Caco-2 (cell line): ENCODE measurements around the gene KRT1. TPM values are rescaled to one million over a fixed set of nuclear protein-coding genes. Genes with fewer than 3 reads are reported as not detected.

Experiments used
- BruUV-seq: library from RNA; stranded (reverse); fragments of 400-500 nt; replicated peaks from 2 replicates; lab custom pipeline; 2021; lab: Mats Ljungman, UMichigan
- CTCF ChIA-PET: fragments of 300-600 bp; sonication (Branson Sonifier 250); formaldehyde crosslinking; loops from one replicate; lab custom pipeline; 2022; ENCODE audit warnings: antibody characterized with exemption; lab: Charles Lee
- POLR2A ChIA-PET: fragments of 300-600 bp; sonication (Branson Sonifier 250); formaldehyde crosslinking; loops from one replicate; lab custom pipeline; 2022; ENCODE audit warnings: antibody characterized with exemption; lab: Charles Lee
- DNase-seq, 2 experiments: peaks; one replicate each; pipeline versions ENCODE4 v3.0.0 to v3.0.0-alpha.2; 2020 to 2022
- H3K27me3 ChIP-seq: replicated peaks from 2 replicates; pipeline ENCODE4 v1.6.0; 2011; ENCODE audit warnings: low read length; ENCODE audit not compliant: control insufficient read depth, insufficient read depth
- H3K36me3 ChIP-seq: 2 replicates; pipeline ENCODE4 v1.5.1; 2011; ENCODE audit warnings: low read length; ENCODE audit not compliant: control insufficient read depth, insufficient read depth
- H3K4me1 ChIP-seq: fragments of 250-450 bp; sonication (Bioruptor Pico); 2 replicates; pipeline ENCODE4 v1.5.1; 2020; ENCODE audit warnings: mild to moderate bottlenecking
- H3K4me3 ChIP-seq: 2 replicates; pipeline ENCODE4 v1.5.1; 2011; ENCODE audit warnings: low read depth, mild to moderate bottlenecking, control low read depth, low read length
- H3K9me3 ChIP-seq: fragments of 250-450 bp; sonication (Bioruptor Pico); 2 replicates; pipeline ENCODE4 v1.5.1; 2020; ENCODE audit warnings: mild to moderate bottlenecking, moderate library complexity
- H3K27ac Mint-ChIP-seq: one replicate; pipeline ENCODE4 v1.8.0; 2022; ENCODE audit warnings: mixed read lengths; ENCODE audit not compliant: unreplicated experiment
- H3K27me3 Mint-ChIP-seq: one replicate; pipeline ENCODE4 v1.8.0; 2022; ENCODE audit warnings: mixed read lengths; ENCODE audit not compliant: insufficient read depth, unreplicated experiment
- H3K36me3 Mint-ChIP-seq: one replicate; pipeline ENCODE4 v1.8.0; 2022; ENCODE audit warnings: mild to moderate bottlenecking, mixed read lengths; ENCODE audit not compliant: insufficient read depth, unreplicated experiment
- H3K4me1 Mint-ChIP-seq: one replicate; pipeline ENCODE4 v1.8.0; 2022; ENCODE audit warnings: low read depth, mixed read lengths; ENCODE audit not compliant: unreplicated experiment
- H3K4me3 Mint-ChIP-seq: one replicate; pipeline ENCODE4 v1.8.0; 2022; ENCODE audit warnings: mild to moderate bottlenecking, moderate library complexity, mixed read lengths; ENCODE audit not compliant: unreplicated experiment
- H3K9me3 Mint-ChIP-seq: one replicate; pipeline ENCODE4 v1.8.0; 2022; ENCODE audit warnings: mixed read lengths; ENCODE audit not compliant: unreplicated experiment
- intact Hi-C: fragments of 100-400 bp; cut with micrococcal nuclease; formaldehyde crosslinking; loops from one replicate; pipeline ENCODE4 v1.10.0; 2022; ENCODE audit not compliant: unreplicated experiment
- total RNA-seq: library from RNA; stranded (reverse); gene quantifications from 2 replicates; pipeline ENCODE4 v1.2.3, GENCODE V29; 2022
- TF ChIP-seq, protein P1 (sequence below), 2 experiments: fragments of 200-600 bp in 1 of 2; IDR thresholded peaks; 1 replicate in 1 of 2; 2 replicates in 1 of 2; pipeline versions ENCODE4 v1.5.1 to v1.8.0; 2011 to 2022; ENCODE audit warnings: antibody characterized with exemption in 1 of 2, control low read depth in 1 of 2, inconsistent platforms in 1 of 2, low read depth in 1 of 2, low read length in 1 of 2, mild to moderate bottlenecking in 1 of 2, moderate library complexity in 1 of 2; ENCODE audit not compliant: insufficient read depth in 1 of 2, severe bottlenecking in 1 of 2, unreplicated experiment in 1 of 2

KRT1 gene
- total RNA-seq, 1 experiment from 2014 or later = 0.20 TPM

DNA sequence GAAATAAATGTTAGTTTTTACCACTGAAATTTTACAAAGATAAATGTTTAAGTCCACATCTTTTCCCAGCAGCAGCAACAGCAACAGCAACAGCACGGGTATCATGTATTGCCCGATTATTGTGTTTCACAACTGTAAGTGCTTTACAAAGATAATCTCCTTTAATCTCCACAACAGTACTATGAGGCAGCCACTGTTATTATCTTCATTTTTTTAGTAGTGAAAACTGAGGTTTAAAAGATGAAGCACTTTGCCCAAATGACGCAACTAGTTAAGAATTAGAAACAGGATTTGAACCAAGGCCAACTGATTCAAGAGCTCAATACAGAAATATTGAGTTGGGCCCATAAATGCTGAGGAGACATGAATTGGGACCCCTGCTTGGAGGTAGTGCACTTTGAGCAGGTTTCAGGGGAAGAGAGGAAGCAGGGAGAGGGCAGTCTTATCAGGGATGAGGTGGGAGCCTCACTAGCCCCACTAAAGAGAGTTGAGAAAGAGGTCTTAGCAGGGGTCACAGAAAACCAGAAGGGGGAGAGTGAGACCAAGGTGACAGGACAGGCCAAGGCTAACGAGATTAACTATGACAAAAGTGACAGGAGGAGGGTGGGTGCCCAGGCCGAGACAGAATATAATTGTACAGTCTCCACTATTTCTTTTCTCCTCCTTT is 43.5 kb downstream of the KRT1 start:
- CTCF ChIA-PET = interaction anchor here (1.1 kb wide), 1 partner anchor 244 kb away, joined by 4 read pairs; no protein-coding TSS in a partner anchor
- BruUV-seq = no TSS peak
- no peaks in the 10 kb centered on the region for H3K27me3 ChIP-seq
- intact Hi-C loops = no loop called here
- TF ChIP-seq, protein P1, sequence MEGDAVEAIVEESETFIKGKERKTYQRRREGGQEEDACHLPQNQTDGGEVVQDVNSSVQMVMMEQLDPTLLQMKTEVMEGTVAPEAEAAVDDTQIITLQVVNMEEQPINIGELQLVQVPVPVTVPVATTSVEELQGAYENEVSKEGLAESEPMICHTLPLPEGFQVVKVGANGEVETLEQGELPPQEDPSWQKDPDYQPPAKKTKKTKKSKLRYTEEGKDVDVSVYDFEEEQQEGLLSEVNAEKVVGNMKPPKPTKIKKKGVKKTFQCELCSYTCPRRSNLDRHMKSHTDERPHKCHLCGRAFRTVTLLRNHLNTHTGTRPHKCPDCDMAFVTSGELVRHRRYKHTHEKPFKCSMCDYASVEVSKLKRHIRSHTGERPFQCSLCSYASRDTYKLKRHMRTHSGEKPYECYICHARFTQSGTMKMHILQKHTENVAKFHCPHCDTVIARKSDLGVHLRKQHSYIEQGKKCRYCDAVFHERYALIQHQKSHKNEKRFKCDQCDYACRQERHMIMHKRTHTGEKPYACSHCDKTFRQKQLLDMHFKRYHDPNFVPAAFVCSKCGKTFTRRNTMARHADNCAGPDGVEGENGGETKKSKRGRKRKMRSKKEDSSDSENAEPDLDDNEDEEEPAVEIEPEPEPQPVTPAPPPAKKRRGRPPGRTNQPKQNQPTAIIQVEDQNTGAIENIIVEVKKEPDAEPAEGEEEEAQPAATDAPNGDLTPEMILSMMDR (IDR thresholded peaks at IDR 0.05; ENCODE audit: insufficient read depth in 1 of 2, low read depth in 1 of 2, low read length in 1 of 2, severe bottlenecking in 1 of 2, unreplicated experiment in 1 of 2) = no peak
- no peaks in the 10 kb centered on the region for H3K4me1 Mint-ChIP-seq
- peaks cover 4% of the 10 kb centered on the region for H3K27me3 Mint-ChIP-seq
- H3K27ac Mint-ChIP-seq = no peak overlapping the region
- H3K36me3 ChIP-seq = no peaks in the 10 kb centered on the region
- no peaks in the 10 kb centered on the region for H3K9me3 Mint-ChIP-seq
- H3K4me1 ChIP-seq = no peaks in the 10 kb centered on the region
- H3K9me3 ChIP-seq = no peaks in the 10 kb centered on the region
- no peak for DNase-seq
- POLR2A ChIA-PET = no interaction called here
- no peak overlapping the region for H3K4me3 Mint-ChIP-seq
- H3K36me3 Mint-ChIP-seq = no peaks in the 10 kb centered on the region
- no peak overlapping the region for H3K4me3 ChIP-seq

DNA sequence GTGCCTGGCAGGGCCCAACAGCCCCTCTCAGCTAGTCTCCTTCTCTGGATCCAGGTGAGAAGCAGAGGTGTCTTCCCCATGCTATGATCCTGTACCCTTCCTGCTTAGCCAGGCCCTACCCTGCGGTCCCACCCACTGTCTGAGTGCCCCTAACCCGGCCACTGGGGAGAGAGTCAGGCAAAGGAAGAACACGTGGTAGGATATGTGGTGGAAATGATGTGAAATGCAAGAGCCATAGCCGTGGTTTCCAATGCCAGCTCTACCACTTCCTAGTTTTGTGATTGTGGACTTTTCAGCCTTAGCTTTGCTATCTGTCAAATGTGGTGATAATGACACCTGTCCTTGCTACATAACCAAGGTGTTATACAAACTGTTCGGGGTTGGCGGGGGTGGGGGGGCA is 44.0 kb downstream of the KRT1 start:
- no peak overlapping the region for H3K4me3 ChIP-seq
- ChIA-PET CTCF (interaction anchor here (1.1 kb wide), 1 partner anchor 244 kb away, joined by 4 read pairs; no protein-coding TSS in a partner anchor), POLR2A (no interaction called here)
- Mint-ChIP-seq H3K4me3 (no peak overlapping the region), H3K36me3 (no peaks in the 10 kb centered on the region), H3K27me3 (peaks cover 4% of the 10 kb centered on the region), H3K27ac (no peak overlapping the region), H3K9me3 (no peaks in the 10 kb centered on the region), H3K4me1 (no peaks in the 10 kb centered on the region)
- H3K27me3 ChIP-seq = no peaks in the 10 kb centered on the region
- no peaks in the 10 kb centered on the region for H3K36me3 ChIP-seq
- H3K9me3 ChIP-seq = no peaks in the 10 kb centered on the region
- DNase-seq = no peak
- BruUV-seq = no TSS peak
- H3K4me1 ChIP-seq = no peaks in the 10 kb centered on the region
- intact Hi-C loops = no loop called here
- TF ChIP-seq, protein P1 (IDR thresholded peaks at IDR 0.05; ENCODE audit: insufficient read depth in 1 of 2, low read depth in 1 of 2, low read length in 1 of 2, severe bottlenecking in 1 of 2, unreplicated experiment in 1 of 2) = no peak

DNA sequence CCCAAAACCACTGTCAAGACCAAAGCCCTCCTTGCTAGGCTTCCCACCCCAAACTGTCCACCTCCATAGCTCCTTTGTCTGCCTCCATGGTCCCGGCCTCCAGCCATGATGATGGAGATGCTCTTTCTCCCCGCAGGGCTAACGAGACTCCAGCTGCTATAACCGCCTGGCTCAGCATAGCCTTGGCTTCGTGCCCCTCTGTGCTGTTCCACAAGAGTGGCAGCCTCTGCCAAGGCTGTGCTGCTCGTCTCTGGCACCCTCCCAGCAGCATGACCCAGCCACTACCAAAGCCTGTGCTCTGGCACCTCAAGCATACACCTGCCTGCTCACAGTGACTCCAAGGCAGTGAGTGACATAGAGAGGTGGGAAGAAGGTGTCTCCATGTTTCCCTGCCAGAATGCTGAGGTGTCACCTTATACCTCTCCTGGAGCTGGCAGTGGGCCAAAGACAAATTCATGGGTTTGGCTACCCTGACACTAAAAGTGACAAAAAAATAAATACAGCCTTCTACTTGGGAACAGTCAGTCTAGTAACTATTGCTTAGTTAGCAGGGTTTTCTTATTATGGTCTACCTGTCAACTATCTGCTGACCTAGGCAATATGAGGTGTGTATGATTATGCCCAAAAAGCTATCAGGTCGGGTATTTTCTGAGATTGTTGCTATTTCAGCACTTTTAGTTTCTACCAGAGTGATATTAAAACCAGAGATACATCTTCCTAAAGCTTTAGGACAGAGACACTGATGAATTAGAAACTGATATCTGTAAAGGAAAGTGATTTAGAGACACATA is 45.7 kb downstream of the KRT1 start:
- no peak overlapping the region for H3K27ac Mint-ChIP-seq
- H3K9me3 Mint-ChIP-seq = no peaks in the 10 kb centered on the region
- no peak overlapping the region for H3K4me3 Mint-ChIP-seq
- Histone ChIP-seq H3K4me3 (no peak overlapping the region), H3K27me3 (no peaks in the 10 kb centered on the region), H3K4me1 (no peaks in the 10 kb centered on the region), H3K9me3 (no peaks in the 10 kb centered on the region), H3K36me3 (no peaks in the 10 kb centered on the region)
- intact Hi-C loops = no loop called here
- CTCF ChIA-PET = no interaction called here
- POLR2A ChIA-PET = no interaction called here
- H3K4me1 Mint-ChIP-seq = no peaks in the 10 kb centered on the region
- no TSS peak for BruUV-seq
- no peak for DNase-seq
- TF ChIP-seq, protein P1 (IDR thresholded peaks at IDR 0.05; ENCODE audit: insufficient read depth in 1 of 2, low read depth in 1 of 2, low read length in 1 of 2, severe bottlenecking in 1 of 2, unreplicated experiment in 1 of 2) = no peak
- H3K27me3 Mint-ChIP-seq = peaks cover 1% of the 10 kb centered on the region
- H3K36me3 Mint-ChIP-seq = no peaks in the 10 kb centered on the region
